AG10803 (cell line): Measurements from ENCODE around the gene CRIP1.

Experiments used
- DNase-seq: peaks from one replicate; pipeline ENCODE4 v3.0.0; 2010; ENCODE audit warnings: low read depth
- H3K4me3 ChIP-seq: 2 replicates; pipeline ENCODE4 v1.5.1; 2011; ENCODE audit warnings: mild to moderate bottlenecking, low read length, control low read depth
- CTCF ChIP-seq: conservative IDR thresholded peaks from 2 replicates; pipeline ENCODE4 v1.5.1; 2011; ENCODE audit warnings: mild to moderate bottlenecking, low read length, control low read depth, inconsistent platforms

CRIP1 gene

DNA sequence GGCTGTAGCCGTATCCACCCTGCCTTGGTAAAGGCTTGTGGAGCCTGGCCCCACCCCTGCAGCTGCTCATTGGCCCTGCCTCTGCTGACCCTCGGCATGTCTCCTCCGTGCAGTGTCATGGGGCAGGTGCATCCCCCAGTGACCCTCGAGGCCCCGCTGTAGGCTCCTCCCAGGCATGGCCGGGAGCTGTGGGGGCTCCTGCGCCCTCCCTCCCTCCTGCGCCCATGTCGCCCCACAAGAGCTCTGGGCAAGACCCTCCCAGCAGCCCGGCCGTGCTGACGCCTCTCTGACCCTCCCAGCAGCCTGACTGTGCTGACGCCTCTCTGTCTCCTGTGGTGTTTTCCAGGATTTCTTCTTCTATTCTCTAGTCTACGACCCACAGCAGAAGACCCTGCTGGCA is 32.8 kb upstream of the CRIP1 start:
- no peak overlapping the region for H3K4me3 ChIP-seq
- no peak for TF ChIP-seq CTCF
- no peak for DNase-seq

GRCh38 chr14:105455086-105455640 is 31.5 kb upstream of the CRIP1 start:
- DNase-seq = no peak
- no peak for TF ChIP-seq CTCF
- no peak overlapping the region for H3K4me3 ChIP-seq

DNA sequence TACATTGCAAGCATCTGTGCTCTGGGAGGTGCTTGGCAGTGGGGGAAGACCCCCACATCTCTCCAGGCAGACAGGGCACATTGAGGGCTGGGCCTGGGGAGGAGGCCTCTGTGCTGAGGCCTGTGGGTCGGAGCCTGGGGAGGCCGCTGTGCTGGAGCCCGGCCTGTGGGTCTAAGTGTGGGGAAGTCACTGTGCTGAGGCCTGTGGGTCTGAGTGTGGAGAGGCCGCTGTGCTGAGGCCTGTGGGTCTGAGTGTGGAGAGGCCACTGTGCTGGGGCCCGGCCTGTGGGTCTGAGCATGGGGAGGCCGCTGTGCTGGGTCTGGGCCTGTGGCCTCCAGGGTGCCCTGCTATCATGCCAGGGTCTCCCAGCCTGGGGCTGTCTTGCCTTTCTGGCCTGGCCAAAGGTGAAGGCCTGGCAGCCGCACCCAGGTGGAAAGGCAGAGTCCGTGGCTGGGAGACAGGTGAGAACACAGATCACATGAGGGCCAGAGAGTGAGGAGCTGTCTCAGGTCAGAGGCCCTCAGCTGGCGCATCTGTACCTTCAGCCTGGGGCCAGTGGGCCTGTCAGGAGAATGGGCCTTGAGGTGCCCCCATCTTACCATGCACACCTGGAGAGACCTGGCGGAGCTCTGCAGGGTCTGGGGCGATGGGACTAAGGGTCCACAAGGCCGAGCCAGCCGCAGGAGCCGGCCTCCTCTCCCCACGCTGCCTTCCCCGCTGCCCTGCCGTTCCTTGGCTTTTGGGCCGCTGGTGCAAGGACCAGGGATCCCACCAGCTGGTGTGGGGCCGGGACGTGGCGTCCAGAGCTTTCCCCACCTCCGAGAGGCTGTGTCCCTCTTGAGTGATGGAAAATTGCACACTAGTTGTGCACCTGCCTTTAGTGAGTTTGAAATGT is 30.7 kb upstream of the CRIP1 start:
- no peak for TF ChIP-seq CTCF
- no peak overlapping the region for H3K4me3 ChIP-seq
- no peak for DNase-seq

- no peak for TF ChIP-seq CTCF
- no peak for DNase-seq
- H3K4me3 ChIP-seq = no peak overlapping the region
Measured at GRCh38 chr14:105456736-105457617, 29.7 kb upstream of the CRIP1 start.

GRCh38 chr14:105458010-105458409 is 28.7 kb upstream of the CRIP1 start:
- no peak overlapping the region for H3K4me3 ChIP-seq
- no peak for TF ChIP-seq CTCF
- no peak for DNase-seq

GRCh38 chr14:105458571-105458970 is 28.1 kb upstream of the CRIP1 start:
- no peak for TF ChIP-seq CTCF
- DNase-seq = no peak
- no peak overlapping the region for H3K4me3 ChIP-seq
